Lung (tissue), 16 donors: ENCODE measurements around the gene PITX3. TPM values are rescaled to one million over a fixed set of nuclear protein-coding genes. Genes with fewer than 3 reads are reported as not detected.

Experiments used
- ATAC-seq: fragments of 200-7000 bp; cut with Tn5 transposase; one replicate; pipeline ENCODE4 v1.9.1; 2020; ENCODE audit warnings: moderate number of reproducible peaks; ENCODE audit not compliant: insufficient read depth, low FRiP score
- DNase-seq, 3 donors: peaks; one replicate each; pipeline ENCODE4 v3.0.0-alpha.2; 2013 to 2017
- H3K27ac ChIP-seq, 2 donors: one replicate each; pipeline ENCODE4 v1.5.1; 2013; ENCODE audit warnings: mild to moderate bottlenecking in 2 of 2, moderate library complexity in 2 of 2, control low read depth in 1 of 2, inconsistent platforms in 1 of 2, low read depth in 1 of 2, low read length in 1 of 2
- H3K27me3 ChIP-seq, 3 donors: one replicate each; pipeline ENCODE4 v1.5.1; 2013; ENCODE audit warnings: low read length in 2 of 3; ENCODE audit not compliant: control insufficient read depth in 3 of 3, insufficient read depth in 3 of 3
- H3K36me3 ChIP-seq, 4 donors: one replicate each; pipeline ENCODE4 v1.5.1; 2013; ENCODE audit warnings: low read length in 4 of 4, mild to moderate bottlenecking in 1 of 4, moderate library complexity in 1 of 4; ENCODE audit not compliant: control insufficient read depth in 4 of 4, insufficient read depth in 4 of 4
- H3K4me1 ChIP-seq, 5 donors: one replicate each; pipeline ENCODE4 v1.5.1; 2013; ENCODE audit warnings: low read length in 5 of 5, mild to moderate bottlenecking in 2 of 5, moderate library complexity in 1 of 5; ENCODE audit not compliant: control insufficient read depth in 5 of 5, insufficient read depth in 5 of 5
- H3K4me3 ChIP-seq: one replicate; pipeline ENCODE4 v1.5.1; 2013; ENCODE audit warnings: mild to moderate bottlenecking, control low read depth, moderate library complexity
- H3K9ac ChIP-seq, 2 donors: one replicate each; pipeline ENCODE4 v1.5.1; 2013; ENCODE audit warnings: low read length in 2 of 2, control low read depth in 1 of 2; ENCODE audit not compliant: insufficient read depth in 1 of 2
- H3K9me3 ChIP-seq, 4 donors: one replicate each; pipeline ENCODE4 v1.5.1; 2013; ENCODE audit warnings: low read length in 3 of 4, mild to moderate bottlenecking in 1 of 4, moderate library complexity in 1 of 4; ENCODE audit not compliant: control insufficient read depth in 4 of 4, insufficient read depth in 3 of 4
- CTCF ChIP-seq: IDR thresholded peaks from 2 replicates; pipeline ENCODE4 v1.5.1; 2012; ENCODE audit warnings: mild to moderate bottlenecking; ENCODE audit errors: control extremely low read depth, extremely low read depth
- WGBS, 2 donors: extraction: QIAGEN DNeasy Blood & Tissue Kit; methylation state at CpG; one replicate each; pipeline ENCODE4 v1.1.7; 2013; 5-methylcytosine and 5-hydroxymethylcytosine counted together
- long read RNA-seq, 5 donors: transcript quantifications; one replicate each; lab custom pipeline, GENCODE V29; 2026
- polyA plus RNA-seq, 2 donors: library from polyadenylated mRNA; stranded (reverse); fragments of 200-250 nt; gene quantifications; one replicate each; pipeline ENCODE4 v1.2.1, GENCODE V29; 2013
- total RNA-seq, 2 donors: library from RNA; depleted of rRNA in 1 of 2; stranded (reverse); fragments of >200 nt in 1 of 2; gene quantifications; one replicate each; pipeline ENCODE4 v1.2.1, GENCODE V29; 2014 to 2021
- donor health status: control.
- donor health status: control.
- donor health status: Bipolar disorder and iron deficiency.
- donor health status: healthy.
- donor health status: DM: yes; HTN: yes; CAD: no.

PITX3 gene
- total RNA-seq, result not detected
- under 1 TPM in 1 of 2 donors, not detected in 1; 0.03 TPM for polyA plus RNA-seq
- long read RNA-seq, donor 1, result 0 reads
- long read RNA-seq, donor 2, partial matches to known transcripts, result 55 of 56 reads
- long read RNA-seq, donor 2, other reads (novel, unspliced or antisense), result 0 of 56 reads
- long read RNA-seq, donor 3, result 0 reads
- long read RNA-seq, donor 4, result 0 reads
- long read RNA-seq, donor 5, partial matches to known transcripts, result 0 of 2 reads
- long read RNA-seq, donor 5, other reads (novel, unspliced or antisense), result 0 of 2 reads

GRCh38 chr10:102241444-102242117 is at the start of gene PITX3:
TSS of gene PITX3 (minus strand) at chr10:102241512. CDS start at chr10:102232080, 9,432 bp downstream.
- DNase-seq (peak; percentile 96 to 98 (median 97)), ATAC-seq (peak; percentile 76)
- Histone ChIP-seq H3K27me3 (peaks cover 0 to 29% (median 5%) of the 10 kb centered on the region in 3 donors), H3K9ac (peak within 1 kb of the TSS in 1 of 2 donors; percentile 37), H3K4me3 (peak within 1 kb of the TSS; percentile 27), H3K9me3 (no peaks in the 10 kb centered on the region), H3K4me1 (peaks cover 0 to 34% (median 7%) of the 10 kb centered on the region in 5 donors), H3K27ac (no peak within 1 kb of the TSS), H3K36me3 (peaks cover 0 to 5% (median 0%) of the 10 kb centered on the region in 4 donors)
- WGBS, 2 donors, result 0 to 1% methylated on average over 56 to 57 of the region's 57 CpGs
- no peak for TF ChIP-seq CTCF

GRCh38 chr10:102289840-102290239 is 48.5 kb upstream of the PITX3 start:
- WGBS, 2 donors, result 95 to 96% methylated on average over 3 of the region's 3 CpGs
- H3K4me1 ChIP-seq, result peaks cover 0 to 29% (median 0%) of the 10 kb centered on the region in 5 donors

GRCh38 chr10:102289356-102289755 is 48.0 kb upstream of the PITX3 start:
- peaks cover 0 to 29% (median 0%) of the 10 kb centered on the region in 5 donors for H3K4me1 ChIP-seq
- H3K9me3 ChIP-seq, result no peaks in the 10 kb centered on the region
- no peak for DNase-seq
- H3K27me3 ChIP-seq, result no peaks in the 10 kb centered on the region
- TF ChIP-seq CTCF, result no peak
- H3K4me3 ChIP-seq, result no peak overlapping the region
- no peak overlapping the region for H3K27ac ChIP-seq
- H3K36me3 ChIP-seq, result peaks cover 0 to 2% (median 0%) of the 10 kb centered on the region in 4 donors
- H3K9ac ChIP-seq, result no peak overlapping the region
- ATAC-seq, result no peak
- WGBS, 2 donors, result 96 to 98% methylated on average over 2 of the region's 2 CpGs

More at GRCh38 chr10:102289840-102290239, 48.5 kb upstream of the PITX3 start:
- peaks cover 0 to 2% (median 0%) of the 10 kb centered on the region in 4 donors for H3K36me3 ChIP-seq
- H3K9me3 ChIP-seq, result no peaks in the 10 kb centered on the region
- DNase-seq (no peak), ATAC-seq (no peak)
- H3K9ac ChIP-seq, result no peak overlapping the region
- no peak for TF ChIP-seq CTCF
- no peaks in the 10 kb centered on the region for H3K27me3 ChIP-seq
- H3K27ac ChIP-seq, result no peak overlapping the region
- H3K4me3 ChIP-seq, result no peak overlapping the region
